ENCODE data around the gene PTX4. TPM values are rescaled to one million over a fixed set of nuclear protein-coding genes. Genes with fewer than 3 reads are reported as not detected.
A peak's percentile ranks its signal among the peaks of the same experiment; 100 is the strongest.

Gene PTX4
- total and polyA plus RNA-seq, 5 donors from 2014 or later: not detected

DNA sequence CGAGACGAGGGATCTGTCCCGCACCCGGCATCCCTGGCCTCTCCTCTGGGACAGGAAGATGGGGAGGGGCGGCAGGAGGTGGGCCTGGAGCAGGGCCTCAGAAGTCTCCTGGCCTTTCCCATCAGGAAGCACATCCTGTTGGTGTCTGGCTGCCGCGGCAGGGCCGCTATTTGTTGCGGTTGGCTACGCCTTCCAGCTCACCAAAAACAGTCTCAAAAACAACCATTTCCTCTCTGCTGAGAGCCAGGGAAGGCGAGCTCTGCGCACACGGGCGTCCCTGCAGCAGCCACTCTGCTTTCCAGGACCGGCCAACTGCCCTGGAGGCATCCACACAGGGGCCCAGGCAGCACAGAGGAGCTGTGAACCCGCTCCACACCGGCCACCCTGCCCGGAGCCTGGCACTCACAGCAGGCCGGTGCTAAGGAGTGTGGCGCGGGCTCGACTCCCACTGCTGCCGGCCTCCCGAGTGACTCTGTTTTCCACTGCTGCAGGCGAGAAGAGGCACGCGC lies 44.8 kb upstream of the PTX4 start, which contains the start of gene TMEM204:
TMEM204 (plus strand) TSS at position 224 of the 509 bp plus-strand sequence. CDS start 610 bp downstream, outside the sequence.
- Mint-ChIP-seq H3K4me1 (peaks cover 0 to 49% (median 16%) of the 10 kb centered on the region in 4 donors), H3K27me3 (no peaks in the 10 kb centered on the region), H3K9me3 (no peaks in the 10 kb centered on the region), H3K36me3 (peaks cover 14% of the 10 kb centered on the region), H3K4me3 (peak within 1 kb of the TSS; percentile 93 to 99 (median 98)), H3K27ac (peak within 1 kb of the TSS; percentile 84 to 91 (median 90))
- ATAC-seq (ENCODE audit: low read depth in 2 of 2): peak; percentile 38 to 55
- H3K4me1 ChIP-seq (ENCODE audit: control insufficient read depth, insufficient read depth, low read length, poor library complexity, severe bottlenecking): peaks cover 49% of the 10 kb centered on the region
- no peaks in the 10 kb centered on the region for H3K27me3 ChIP-seq (ENCODE audit: control insufficient read depth, insufficient read depth, low read length)
- H3K4me3 ChIP-seq (ENCODE audit: low read depth, low read length): peak within 1 kb of the TSS; percentile 82
- peaks cover 18% of the 10 kb centered on the region for H3K36me3 ChIP-seq (ENCODE audit: control insufficient read depth, insufficient read depth, low read length)
- DNase-seq: peak in 2 of 3 donors; percentile 33 to 78
- H3K9me3 ChIP-seq (ENCODE audit: control insufficient read depth in 2 of 2, low read length in 2 of 2): no peaks in the 10 kb centered on the region
- peak within 1 kb of the TSS; percentile 52 for H3K27ac ChIP-seq (ENCODE audit: insufficient read depth, low read length, poor library complexity, severe bottlenecking)

DNA sequence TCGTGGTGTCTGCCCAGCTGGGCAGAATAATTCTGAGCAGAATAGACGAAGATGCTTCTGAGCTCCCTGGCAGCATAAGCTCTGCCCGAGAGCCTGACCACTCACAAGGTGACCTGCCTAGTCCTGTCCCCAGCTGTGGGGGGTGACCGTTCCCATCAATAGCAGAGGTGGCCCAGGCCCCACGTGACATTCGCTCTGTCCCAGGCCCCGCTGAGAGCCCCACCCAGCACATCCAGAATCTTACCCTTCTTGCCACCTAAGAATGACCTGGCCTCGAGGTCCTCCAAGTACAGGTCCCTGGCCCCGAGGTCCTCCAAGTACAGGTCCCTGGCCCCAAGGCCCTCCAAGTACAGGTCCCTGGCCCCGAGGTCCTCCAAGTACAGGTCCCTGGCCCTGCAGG lies 44.0 kb upstream of the PTX4 start:
- H3K27ac Mint-ChIP-seq: peak overlapping the region; percentile 64 to 66 (median 65)
- H3K4me1 Mint-ChIP-seq: peaks cover 0 to 45% (median 15%) of the 10 kb centered on the region in 4 donors
- H3K36me3 Mint-ChIP-seq: peaks cover 12% of the 10 kb centered on the region
- Histone ChIP-seq H3K4me1 (ENCODE audit: control insufficient read depth, insufficient read depth, low read length, poor library complexity, severe bottlenecking) (peaks cover 42% of the 10 kb centered on the region), H3K27ac (ENCODE audit: insufficient read depth, low read length, poor library complexity, severe bottlenecking) (peak overlapping the region; percentile 52), H3K36me3 (ENCODE audit: control insufficient read depth, insufficient read depth, low read length) (peaks cover 11% of the 10 kb centered on the region), H3K27me3 (ENCODE audit: control insufficient read depth, insufficient read depth, low read length) (no peaks in the 10 kb centered on the region), H3K4me3 (ENCODE audit: low read depth, low read length) (no peak overlapping the region), H3K9me3 (ENCODE audit: control insufficient read depth in 2 of 2, low read length in 2 of 2) (no peaks in the 10 kb centered on the region)
- H3K27me3 Mint-ChIP-seq: no peaks in the 10 kb centered on the region
- ATAC-seq (ENCODE audit: low read depth in 2 of 2) (no peak), DNase-seq (no peak)
- H3K9me3 Mint-ChIP-seq: no peaks in the 10 kb centered on the region
- H3K4me3 Mint-ChIP-seq: peak overlapping the region; percentile 64 to 99 (median 98)

DNA sequence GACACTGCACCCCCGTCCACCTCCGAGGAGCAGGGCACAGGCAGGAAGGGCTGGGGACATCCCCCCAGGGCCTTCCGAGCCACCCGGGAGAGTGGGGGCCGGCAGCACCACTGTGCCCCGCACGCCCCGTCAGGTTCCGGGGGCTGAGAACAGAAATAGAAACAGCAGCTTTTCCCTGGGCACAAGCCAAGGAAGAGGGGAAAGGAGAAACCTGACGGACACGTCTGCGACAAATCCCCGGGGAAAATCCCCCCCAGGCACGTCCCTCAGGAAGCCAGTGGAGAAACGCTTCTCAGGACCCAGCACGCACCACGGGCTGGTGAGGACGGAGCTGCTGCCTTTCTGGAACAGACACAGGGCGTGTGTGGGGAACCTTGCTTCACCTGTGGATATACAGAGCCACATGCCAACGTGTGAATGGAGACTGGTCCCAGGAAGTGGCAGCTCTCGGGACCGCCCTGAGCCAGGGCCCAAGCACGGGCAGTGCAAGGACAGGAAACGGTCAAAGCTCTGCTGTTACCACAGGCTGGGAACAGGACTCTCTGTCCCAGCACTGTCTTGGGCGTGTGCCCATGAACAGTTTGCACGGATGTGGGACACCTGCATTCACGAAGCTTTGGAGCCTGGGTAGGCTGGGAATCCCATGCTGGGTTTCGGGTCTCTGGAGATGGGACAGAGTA lies 43.5 kb upstream of the PTX4 start:
- H3K27ac ChIP-seq (ENCODE audit: insufficient read depth, low read length, poor library complexity, severe bottlenecking): no peak overlapping the region
- H3K4me1 ChIP-seq (ENCODE audit: control insufficient read depth, insufficient read depth, low read length, poor library complexity, severe bottlenecking): peaks cover 42% of the 10 kb centered on the region
- H3K9me3 ChIP-seq (ENCODE audit: control insufficient read depth in 2 of 2, low read length in 2 of 2): no peaks in the 10 kb centered on the region
- peaks cover 0 to 43% (median 13%) of the 10 kb centered on the region in 4 donors for H3K4me1 Mint-ChIP-seq
- peaks cover 7% of the 10 kb centered on the region for H3K36me3 ChIP-seq (ENCODE audit: control insufficient read depth, insufficient read depth, low read length)
- H3K27ac Mint-ChIP-seq: peak overlapping the region in 1 of 3 donors; percentile 66
- no peaks in the 10 kb centered on the region for H3K9me3 Mint-ChIP-seq
- no peaks in the 10 kb centered on the region for H3K27me3 ChIP-seq (ENCODE audit: control insufficient read depth, insufficient read depth, low read length)
- no peak for DNase-seq
- H3K4me3 ChIP-seq (ENCODE audit: low read depth, low read length): no peak overlapping the region
- no peak for ATAC-seq (ENCODE audit: low read depth in 2 of 2)
- peak overlapping the region in 3 of 4 donors; percentile 64 to 99 (median 98) for H3K4me3 Mint-ChIP-seq
- peaks cover 12% of the 10 kb centered on the region for H3K36me3 Mint-ChIP-seq
- H3K27me3 Mint-ChIP-seq: no peaks in the 10 kb centered on the region

DNA sequence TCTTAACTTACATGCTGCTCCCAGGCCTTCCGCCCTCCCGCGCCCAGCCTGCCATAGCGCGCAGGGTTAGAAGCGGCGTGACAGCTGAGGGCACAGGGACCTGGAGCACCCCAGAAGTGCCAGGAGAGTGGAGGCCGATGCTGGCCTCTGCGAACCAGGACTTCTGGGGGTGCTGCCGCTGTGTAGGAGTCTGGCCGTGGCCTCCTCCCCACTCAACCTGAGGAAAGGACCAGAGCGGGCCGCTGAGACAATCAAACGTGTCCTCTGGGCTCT lies 42.8 kb upstream of the PTX4 start:
- DNase-seq (no peak), ATAC-seq (ENCODE audit: low read depth in 2 of 2) (no peak)
- Mint-ChIP-seq H3K27ac (peak overlapping the region in 1 of 3 donors; percentile 71), H3K4me1 (peaks cover 0 to 45% (median 9%) of the 10 kb centered on the region in 4 donors), H3K4me3 (no peak overlapping the region), H3K27me3 (no peaks in the 10 kb centered on the region), H3K36me3 (peaks cover 7% of the 10 kb centered on the region), H3K9me3 (no peaks in the 10 kb centered on the region)
- Histone ChIP-seq H3K4me1 (ENCODE audit: control insufficient read depth, insufficient read depth, low read length, poor library complexity, severe bottlenecking) (peaks cover 42% of the 10 kb centered on the region), H3K9me3 (ENCODE audit: control insufficient read depth in 2 of 2, low read length in 2 of 2) (no peaks in the 10 kb centered on the region), H3K27ac (ENCODE audit: insufficient read depth, low read length, poor library complexity, severe bottlenecking) (no peak overlapping the region), H3K36me3 (ENCODE audit: control insufficient read depth, insufficient read depth, low read length) (peaks cover under 1% of the 10 kb centered on the region), H3K4me3 (ENCODE audit: low read depth, low read length) (no peak overlapping the region), H3K27me3 (ENCODE audit: control insufficient read depth, insufficient read depth, low read length) (no peaks in the 10 kb centered on the region)

DNA sequence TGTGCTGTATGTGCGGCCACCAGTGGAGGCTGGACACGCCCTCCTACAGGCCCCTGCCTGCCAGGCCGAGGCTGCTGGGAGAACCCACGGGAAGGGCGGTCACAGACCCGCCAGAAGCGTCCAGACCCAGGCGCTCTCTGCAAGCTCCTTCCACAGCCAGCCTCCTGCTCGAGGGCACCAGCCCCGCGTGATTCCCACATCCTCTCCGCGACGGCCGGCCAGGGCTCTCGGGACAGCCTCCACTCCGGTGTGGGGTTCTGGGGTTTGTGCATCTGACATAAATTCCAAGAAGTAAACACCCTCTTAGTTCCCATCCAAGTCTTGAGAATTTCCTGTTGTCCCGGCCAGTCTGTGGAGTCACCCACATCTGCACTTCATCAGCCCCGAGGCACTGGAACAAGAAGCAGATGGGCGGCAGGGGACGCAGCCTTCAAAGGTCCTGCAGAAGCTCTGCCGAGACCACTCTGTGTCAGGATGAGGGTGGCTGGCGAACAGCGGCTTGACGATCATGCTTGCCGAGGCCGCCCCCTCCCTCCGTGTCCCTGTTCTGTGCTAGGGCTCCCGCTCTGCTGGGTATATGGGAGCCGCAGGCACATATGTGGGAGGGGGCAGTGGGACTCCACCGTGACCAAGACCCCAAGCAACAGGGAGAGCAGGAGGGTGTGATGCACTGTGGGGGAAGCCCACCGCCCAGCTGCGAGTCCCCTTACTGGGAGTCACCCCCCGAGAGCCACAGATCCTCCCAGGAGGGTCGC lies 42.3 kb upstream of the PTX4 start:
- Mint-ChIP-seq H3K4me1 (peaks cover 0 to 41% (median 9%) of the 10 kb centered on the region in 4 donors), H3K9me3 (no peaks in the 10 kb centered on the region), H3K36me3 (peaks cover 6% of the 10 kb centered on the region), H3K27ac (peak overlapping the region in 2 of 3 donors; percentile 71 to 90), H3K4me3 (peak overlapping the region in 1 of 4 donors; percentile 60), H3K27me3 (no peaks in the 10 kb centered on the region)
- peaks cover 40% of the 10 kb centered on the region for H3K4me1 ChIP-seq (ENCODE audit: control insufficient read depth, insufficient read depth, low read length, poor library complexity, severe bottlenecking)
- H3K27ac ChIP-seq (ENCODE audit: insufficient read depth, low read length, poor library complexity, severe bottlenecking): no peak overlapping the region
- H3K9me3 ChIP-seq (ENCODE audit: control insufficient read depth in 2 of 2, low read length in 2 of 2): no peaks in the 10 kb centered on the region
- H3K27me3 ChIP-seq (ENCODE audit: control insufficient read depth, insufficient read depth, low read length): no peaks in the 10 kb centered on the region
- ATAC-seq (ENCODE audit: low read depth in 2 of 2) (no peak), DNase-seq (no peak)
- H3K36me3 ChIP-seq (ENCODE audit: control insufficient read depth, insufficient read depth, low read length): no peaks in the 10 kb centered on the region
- no peak overlapping the region for H3K4me3 ChIP-seq (ENCODE audit: low read depth, low read length)

DNA sequence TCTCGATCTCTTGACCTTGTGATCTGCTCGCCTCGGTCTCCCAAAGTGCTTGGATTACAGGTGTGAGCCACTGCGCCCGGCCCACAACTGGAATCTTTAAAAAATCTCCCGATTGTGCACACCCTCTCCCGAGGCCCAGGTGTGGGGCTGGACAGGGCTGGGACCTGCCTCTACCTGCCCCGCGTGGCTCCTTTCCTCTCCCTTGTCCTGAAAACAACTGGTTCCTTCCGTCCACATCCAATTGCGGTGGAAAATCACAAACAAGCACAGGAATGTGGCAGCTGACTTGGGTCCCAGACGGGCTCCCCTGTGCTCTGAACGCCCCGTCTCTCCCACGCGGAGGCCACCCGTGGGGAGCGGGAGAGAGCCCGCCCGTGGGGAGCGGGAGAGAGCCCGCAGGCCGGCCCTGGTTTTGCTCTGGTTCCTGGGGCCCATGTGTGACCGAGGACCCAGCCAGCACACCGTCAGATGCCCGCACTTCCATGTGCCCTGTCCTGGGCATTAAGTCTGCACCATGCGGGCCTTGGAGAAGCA lies 41.7 kb upstream of the PTX4 start:
- H3K27ac Mint-ChIP-seq: no peak overlapping the region

DNA sequence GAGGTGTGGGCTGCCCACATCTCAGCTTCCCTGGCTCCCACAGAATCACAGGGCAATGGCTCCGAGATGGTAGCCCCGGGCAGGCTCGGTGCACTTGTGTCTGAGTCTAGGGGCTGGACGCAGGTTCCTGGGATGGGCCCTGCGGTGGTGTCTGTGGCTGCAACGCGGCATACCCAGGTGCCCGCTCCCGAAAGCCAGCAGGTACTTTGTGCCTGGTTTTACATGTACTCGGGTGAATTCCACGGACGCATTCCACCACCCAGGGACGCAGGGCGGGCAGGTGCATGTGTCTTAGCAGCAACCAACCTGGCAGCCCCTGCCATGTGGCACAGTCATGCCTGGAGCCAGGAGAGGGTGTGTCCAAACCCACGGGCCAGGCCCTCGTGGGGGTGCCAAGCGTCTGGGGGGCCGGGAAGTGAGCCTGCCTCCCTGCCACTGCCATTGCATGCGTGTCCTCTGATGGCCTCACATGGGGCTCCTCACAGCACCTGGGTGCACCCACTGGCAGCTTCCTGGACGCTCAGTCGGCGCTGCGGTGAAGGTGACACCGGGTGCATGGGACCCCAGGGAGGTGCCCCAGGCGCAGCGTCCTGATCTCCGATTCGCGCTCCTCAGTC lies 40.3 kb upstream of the PTX4 start:
- Histone ChIP-seq H3K9me3 (ENCODE audit: control insufficient read depth in 2 of 2, low read length in 2 of 2) (no peaks in the 10 kb centered on the region), H3K4me1 (ENCODE audit: control insufficient read depth, insufficient read depth, low read length, poor library complexity, severe bottlenecking) (peaks cover 33% of the 10 kb centered on the region), H3K27me3 (ENCODE audit: control insufficient read depth, insufficient read depth, low read length) (no peaks in the 10 kb centered on the region), H3K36me3 (ENCODE audit: control insufficient read depth, insufficient read depth, low read length) (no peaks in the 10 kb centered on the region), H3K4me3 (ENCODE audit: low read depth, low read length) (no peak overlapping the region), H3K27ac (ENCODE audit: insufficient read depth, low read length, poor library complexity, severe bottlenecking) (no peak overlapping the region)
- Mint-ChIP-seq H3K9me3 (no peaks in the 10 kb centered on the region), H3K27me3 (no peaks in the 10 kb centered on the region), H3K27ac (peak overlapping the region in 2 of 3 donors; percentile 20 to 89), H3K36me3 (peaks cover under 1% of the 10 kb centered on the region), H3K4me3 (peak overlapping the region in 1 of 4 donors; percentile 30), H3K4me1 (peaks cover 0 to 39% (median 2%) of the 10 kb centered on the region in 4 donors)
- DNase-seq (no peak), ATAC-seq (ENCODE audit: low read depth in 2 of 2) (no peak)

More for the DNA sequence above, 41.7 kb upstream of the PTX4 start:
- peaks cover 6% of the 10 kb centered on the region for H3K36me3 Mint-ChIP-seq
- no peak overlapping the region for H3K27ac ChIP-seq (ENCODE audit: insufficient read depth, low read length, poor library complexity, severe bottlenecking)
- peaks cover 37% of the 10 kb centered on the region for H3K4me1 ChIP-seq (ENCODE audit: control insufficient read depth, insufficient read depth, low read length, poor library complexity, severe bottlenecking)
- no peaks in the 10 kb centered on the region for H3K36me3 ChIP-seq (ENCODE audit: control insufficient read depth, insufficient read depth, low read length)
- H3K9me3 Mint-ChIP-seq: no peaks in the 10 kb centered on the region
- H3K27me3 Mint-ChIP-seq: no peaks in the 10 kb centered on the region
- no peak overlapping the region for H3K4me3 Mint-ChIP-seq
- H3K27me3 ChIP-seq (ENCODE audit: control insufficient read depth, insufficient read depth, low read length): no peaks in the 10 kb centered on the region
- no peak overlapping the region for H3K4me3 ChIP-seq (ENCODE audit: low read depth, low read length)
- no peak for DNase-seq
- peaks cover 0 to 45% (median 7%) of the 10 kb centered on the region in 4 donors for H3K4me1 Mint-ChIP-seq
- no peak for ATAC-seq (ENCODE audit: low read depth in 2 of 2)
- H3K9me3 ChIP-seq (ENCODE audit: control insufficient read depth in 2 of 2, low read length in 2 of 2): no peaks in the 10 kb centered on the region

Measured in CD4-positive, CD25-positive, alpha-beta regulatory T cell (primary cell).